Measurements from ENCODE around the gene SPATA6.
"Not testable (repeated sequence)": the region's sequence is repeated elsewhere in the genome, so short reads cannot be mapped to it uniquely, and the experiment has no call there.

Gene SPATA6

GRCh38 chr1:48471691-48472576 lies at the start of gene SPATA6:
SPATA6 (minus strand) TSS chr1:48472204; CDS start chr1:48472008, 196 bp downstream.
- DNase-seq = peak; percentile 89

DNA sequence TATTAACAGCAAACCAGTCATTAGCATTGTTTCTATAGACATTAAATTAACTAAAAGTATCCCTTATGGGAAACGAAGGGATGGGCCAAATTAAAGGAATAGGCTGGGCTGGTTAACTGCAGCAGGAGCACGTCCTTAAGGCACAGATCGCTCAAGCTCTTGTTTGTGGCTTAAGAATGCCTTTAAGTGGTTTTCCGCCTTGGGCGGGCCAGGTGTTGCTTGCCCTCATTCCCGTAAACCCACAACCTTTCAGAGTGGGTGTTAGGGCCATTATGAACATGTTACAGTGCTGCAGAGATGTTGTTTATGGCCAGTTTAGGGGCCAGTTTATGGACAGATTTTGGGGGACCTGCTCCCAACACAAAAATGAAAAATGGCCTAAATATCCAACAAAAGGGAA lies 47.9 kb upstream of the SPATA6 start:
- not testable (repeated sequence) for DNase-seq

GRCh38 chr1:48506870-48507269 lies 34.9 kb upstream of the SPATA6 start:
- no peak for DNase-seq

GRCh38 chr1:48500541-48501450 lies 28.8 kb upstream of the SPATA6 start:
- DNase-seq = no peak

GRCh38 chr1:48499211-48499735 lies 27.3 kb upstream of the SPATA6 start:
- DNase-seq = no peak

DNA sequence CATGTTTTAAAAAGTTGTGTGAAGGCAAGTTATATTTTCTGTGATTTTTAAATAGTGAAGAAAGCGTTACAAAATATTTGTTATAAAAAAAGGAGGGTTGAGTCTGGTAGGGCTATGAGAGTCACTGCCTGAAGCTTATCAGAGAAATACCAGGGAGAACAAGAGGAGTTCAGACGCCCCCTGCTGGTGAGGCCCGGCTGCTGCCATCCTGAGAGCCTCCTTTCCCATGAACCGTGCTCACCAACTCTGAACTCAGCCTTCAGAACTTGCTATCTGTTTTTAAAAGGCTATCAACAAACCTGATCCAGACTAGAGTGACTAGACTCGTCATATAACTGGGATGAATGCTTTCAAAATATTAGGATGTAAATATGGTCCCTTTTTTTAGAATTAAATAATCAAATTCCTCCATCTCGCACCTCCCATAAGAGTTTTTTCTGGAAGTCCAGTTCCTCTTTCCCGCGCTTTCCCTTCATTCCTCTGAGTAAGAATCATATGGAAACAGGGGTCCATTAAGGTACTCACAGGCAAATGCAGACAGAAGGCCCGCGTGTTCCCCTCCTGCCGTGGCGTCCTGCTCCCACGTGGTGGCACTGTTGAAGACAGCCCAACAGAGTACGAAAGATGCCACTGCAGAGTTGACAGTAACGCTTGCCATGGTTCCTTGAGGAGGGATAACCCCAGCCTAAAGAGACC lies 26.2 kb upstream of the SPATA6 start:
- peak; percentile 57 for DNase-seq

GRCh38 chr1:48495911-48496310 lies 23.9 kb upstream of the SPATA6 start:
- no peak for DNase-seq

DNA sequence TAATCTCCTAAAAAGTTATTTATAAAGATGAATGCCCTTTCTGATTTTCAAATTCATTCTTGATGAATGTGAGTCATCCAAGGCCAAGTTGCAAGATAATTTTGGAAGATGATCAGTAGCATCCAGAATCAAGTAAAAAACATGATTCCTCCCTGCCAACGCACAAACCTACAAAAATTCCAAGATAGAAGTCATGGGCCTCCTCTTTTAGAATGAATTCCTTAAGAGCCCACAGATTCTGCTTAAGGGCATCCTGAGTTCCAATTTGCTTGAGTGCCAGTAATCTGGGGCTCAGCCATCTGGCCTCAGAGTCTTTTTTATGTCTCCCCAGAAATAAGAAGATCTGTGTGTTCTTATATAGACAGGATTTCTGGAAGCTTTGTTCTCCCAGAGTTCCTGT lies 23.2 kb upstream of the SPATA6 start:
- no peak for DNase-seq

DNA sequence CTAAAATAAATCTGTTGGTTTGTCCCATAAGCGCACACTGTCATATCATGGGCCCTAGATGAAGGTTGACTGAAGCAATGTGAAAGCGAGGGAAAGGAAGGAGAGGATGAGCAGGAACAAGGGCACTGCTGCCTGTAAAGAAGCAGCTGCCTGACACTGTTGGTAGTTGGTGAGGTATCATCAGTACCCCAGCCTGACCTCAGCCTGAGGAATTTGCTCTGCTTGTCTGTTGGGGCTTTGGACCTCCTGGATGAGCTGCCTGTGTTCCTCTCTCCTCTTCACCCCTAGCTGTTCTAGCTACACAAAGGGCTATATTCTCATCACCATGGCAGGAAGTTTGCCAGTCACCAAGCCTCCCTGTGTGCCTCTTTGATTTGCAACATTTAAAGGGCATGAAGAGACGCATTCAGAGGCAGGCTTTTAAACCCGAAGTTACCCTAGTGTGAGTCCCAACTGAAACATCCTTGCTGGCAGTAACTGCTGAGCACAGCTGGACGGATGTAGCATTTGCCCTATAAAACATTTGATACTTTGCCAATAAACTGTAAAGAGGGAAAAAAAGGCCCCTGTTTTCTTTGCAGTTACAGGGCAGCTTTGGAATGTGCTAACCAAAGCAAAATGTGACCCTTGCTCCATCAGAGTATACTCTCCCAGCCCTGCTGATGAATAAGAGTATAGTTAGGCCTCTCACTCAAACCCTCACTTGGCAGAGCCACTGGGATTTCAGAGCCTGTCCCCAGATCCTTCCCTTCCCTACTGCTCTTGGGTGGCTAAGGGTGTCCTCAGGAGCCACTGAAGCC lies 22.2 kb upstream of the SPATA6 start:
- no peak for DNase-seq

GRCh38 chr1:48493041-48493440 lies 21.0 kb upstream of the SPATA6 start:
- no peak for DNase-seq

- no peak for DNase-seq
Measured at GRCh38 chr1:48492392-48492791, 20.4 kb upstream of the SPATA6 start.

- DNase-seq = no peak
Measured at GRCh38 chr1:48488721-48489120, 16.7 kb upstream of the SPATA6 start.

DNA sequence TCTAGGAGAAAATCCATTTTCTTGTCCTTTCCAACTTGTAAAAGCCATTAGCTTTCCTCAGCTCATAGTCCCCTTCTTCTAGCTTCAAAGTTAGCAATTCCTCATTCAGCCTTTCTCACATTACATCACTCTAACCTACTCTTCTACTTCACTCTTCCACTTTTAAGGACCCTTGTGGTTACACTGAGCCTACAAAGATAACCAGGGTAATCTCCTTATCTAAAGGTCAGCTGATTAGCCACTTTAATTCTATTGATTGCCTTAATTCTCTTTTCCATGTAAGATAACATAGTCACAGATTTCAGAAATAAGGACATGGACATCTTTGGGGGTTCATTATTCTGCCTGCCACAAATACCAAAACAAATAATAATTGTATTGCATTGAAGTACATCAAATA lies 8.5 kb upstream of the SPATA6 start:
- DNase-seq = no peak

DNA sequence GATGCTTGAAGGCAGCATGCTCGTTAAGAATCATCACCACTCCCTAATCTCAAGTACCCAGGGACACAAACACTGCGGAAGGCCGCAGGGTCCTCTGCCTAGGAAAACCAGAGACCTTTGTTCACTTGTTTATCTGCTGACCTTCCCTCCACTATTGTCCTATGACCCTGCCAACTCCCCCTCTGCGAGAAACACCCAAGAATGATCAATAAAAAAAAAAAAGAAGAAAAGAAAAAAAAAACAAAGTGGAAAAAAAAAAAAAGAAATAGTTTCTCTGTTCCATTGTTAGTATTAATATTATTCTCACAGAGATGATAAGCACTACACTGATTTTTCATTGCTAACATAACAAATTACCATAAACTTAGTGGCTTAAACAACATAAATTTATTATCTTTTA lies 8.0 kb upstream of the SPATA6 start:
- DNase-seq = not testable (repeated sequence)

GRCh38 chr1:48472638-48473037 lies 634 bp upstream of the SPATA6 start:
- DNase-seq = no peak

DNA sequence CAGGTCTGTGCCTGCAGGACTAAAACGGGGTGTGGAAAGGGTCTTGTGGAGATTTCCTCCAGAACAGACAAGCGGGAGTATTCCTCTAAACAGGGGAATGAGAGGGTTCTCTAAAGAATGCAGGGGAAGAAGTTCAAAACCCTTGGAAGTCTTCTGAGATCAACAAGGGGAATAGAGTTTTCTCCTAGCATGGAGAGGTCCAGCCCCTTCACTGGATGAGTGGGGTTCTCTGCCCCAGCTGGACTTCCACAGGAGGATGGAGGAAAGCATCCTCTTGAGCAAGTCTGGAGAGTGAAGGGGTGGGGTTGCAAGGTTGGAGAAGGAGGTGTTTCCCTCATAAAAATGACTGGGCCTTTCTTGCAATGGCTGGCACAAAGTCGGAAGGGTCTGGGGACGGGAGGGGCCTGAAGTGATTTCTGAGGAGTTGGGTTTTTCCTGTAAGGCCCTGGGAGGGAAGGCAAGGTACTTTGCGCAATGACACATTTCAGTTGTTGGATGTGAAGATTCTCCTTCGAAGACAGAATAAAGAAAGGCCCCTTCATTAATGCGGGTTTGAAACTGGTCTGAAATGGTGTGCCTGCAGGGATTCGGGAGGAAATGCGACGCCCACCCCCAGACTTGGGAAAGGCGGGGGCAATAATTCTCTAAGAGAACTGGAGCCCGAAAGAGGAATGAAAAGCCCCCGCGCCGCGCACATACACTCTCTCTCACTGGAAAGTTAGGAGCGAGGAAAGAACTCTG lies 884 bp downstream of the SPATA6 start:
- no peak for DNase-seq

- DNase-seq = no peak
Measured at GRCh38 chr1:48470481-48470855, 1.5 kb downstream of the SPATA6 start.

DNA sequence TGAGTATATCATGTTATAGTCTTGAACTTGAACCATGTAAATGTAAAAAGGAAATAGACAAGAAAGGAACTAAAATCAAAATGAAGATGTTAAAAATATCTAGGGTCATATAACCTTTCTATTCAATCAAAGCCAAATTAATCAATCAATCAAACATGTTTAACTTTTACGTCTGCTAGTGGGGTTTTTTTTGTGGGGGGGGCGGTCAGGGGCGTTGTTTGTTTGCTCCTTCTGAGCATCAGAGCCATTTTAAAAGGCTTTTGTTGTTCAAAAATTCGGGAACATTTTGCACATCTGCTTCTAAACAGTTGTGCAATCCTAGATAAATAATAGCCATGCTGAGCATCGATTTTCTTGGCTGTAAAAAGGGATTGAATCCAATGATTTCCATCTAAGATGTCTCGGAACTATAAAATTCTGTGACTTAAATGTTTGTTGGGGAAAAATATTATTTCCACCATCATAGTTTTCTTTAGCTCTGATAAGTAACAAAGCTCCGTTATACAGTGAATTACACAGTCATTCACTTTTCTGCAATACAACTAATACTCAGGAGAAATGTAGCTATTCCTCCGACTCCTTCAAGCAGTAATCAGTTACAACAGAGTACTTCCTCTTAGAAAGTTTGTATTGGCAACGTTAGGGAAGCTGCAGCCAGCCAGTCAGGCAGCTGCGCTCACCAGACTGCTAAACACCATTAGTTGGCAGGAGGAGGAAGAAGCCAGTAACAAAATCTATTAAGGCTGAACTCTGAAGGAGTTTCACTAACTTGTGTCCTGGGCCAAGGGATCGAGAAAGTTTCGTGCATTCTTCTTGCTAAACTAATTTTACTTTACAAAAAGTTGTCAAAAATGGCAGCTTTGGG lies 2.2 kb downstream of the SPATA6 start:
- no peak for DNase-seq

GRCh38 chr1:48466594-48466993 lies 5.4 kb downstream of the SPATA6 start:
- no peak for DNase-seq

- DNase-seq = no peak
Measured at GRCh38 chr1:48462716-48463302, 9.2 kb downstream of the SPATA6 start.

Data from activated naive CD4-positive, alpha-beta T cell treated with Interleukin-2 at 50 U/mL for 16 hours (primary cell).